Daoy (cell line): ENCODE data around the gene FCHSD2. TPM values are rescaled to one million over a fixed set of nuclear protein-coding genes. Genes with fewer than 3 reads are reported as not detected.
"Not testable (repeated sequence)": the region's sequence is repeated elsewhere in the genome, so short reads cannot be mapped to it uniquely, and the experiment has no call there.

Experiments used
- DNase-seq: peaks from one replicate; pipeline ENCODE4 v3.0.0-alpha.2; 2015; ENCODE audit warnings: low read depth
- total RNA-seq: library from RNA; depleted of rRNA; stranded (reverse); fragments of >200 nt; shearing (Covaris generic); gene quantifications from 2 replicates; pipeline ENCODE4 v1.2.3, GENCODE V29; 2014

FCHSD2 gene
- total RNA-seq, 1 experiment from 2014 or later = 4.8 TPM

- DNase-seq = no peak
Measured at GRCh38 chr11:72875736-72876135, 266.4 kb downstream of the FCHSD2 start.

GRCh38 chr11:72872012-72872411 is 270.1 kb downstream of the FCHSD2 start:
- DNase-seq = no peak

GRCh38 chr11:72871119-72871518 is 271.0 kb downstream of the FCHSD2 start:
- DNase-seq = no peak

- DNase-seq = no peak
Measured at GRCh38 chr11:72869831-72870230, 272.3 kb downstream of the FCHSD2 start.

- no peak for DNase-seq
Measured at GRCh38 chr11:72867970-72868369, 274.1 kb downstream of the FCHSD2 start.

- DNase-seq = no peak
Measured at GRCh38 chr11:72864702-72865655, 277.1 kb downstream of the FCHSD2 start.

- DNase-seq = no peak
Measured at GRCh38 chr11:72863916-72864315, 278.2 kb downstream of the FCHSD2 start.

- DNase-seq = no peak
Measured at GRCh38 chr11:72863091-72863490, 279.0 kb downstream of the FCHSD2 start.

- DNase-seq = no peak
Measured at GRCh38 chr11:72860592-72860991, 281.5 kb downstream of the FCHSD2 start.

GRCh38 chr11:72860010-72860409 is 282.1 kb downstream of the FCHSD2 start:
- DNase-seq = no peak

- DNase-seq = no peak
Measured at GRCh38 chr11:72859126-72859525, 283.0 kb downstream of the FCHSD2 start.

- DNase-seq = not testable (repeated sequence)
Measured at GRCh38 chr11:72858267-72858666, 283.9 kb downstream of the FCHSD2 start.

- no peak for DNase-seq
Measured at GRCh38 chr11:72856551-72857345, 285.4 kb downstream of the FCHSD2 start.

- no peak for DNase-seq
Measured at GRCh38 chr11:72856065-72856464, 286.1 kb downstream of the FCHSD2 start.

- DNase-seq = no peak
Measured at GRCh38 chr11:72851726-72852125, 290.4 kb downstream of the FCHSD2 start.

- DNase-seq = no peak
Measured at GRCh38 chr11:72850832-72851231, 291.3 kb downstream of the FCHSD2 start.

- no peak for DNase-seq
Measured at GRCh38 chr11:72848846-72849466, 293.2 kb downstream of the FCHSD2 start.

GRCh38 chr11:72844356-72844755 is 297.8 kb downstream of the FCHSD2 start:
- no peak for DNase-seq

GRCh38 chr11:72842653-72843330 is 299.3 kb downstream of the FCHSD2 start:
- DNase-seq = no peak

- no peak for DNase-seq
Measured at GRCh38 chr11:72842126-72842525, 300.0 kb downstream of the FCHSD2 start.

GRCh38 chr11:72841397-72841796 is 300.7 kb downstream of the FCHSD2 start:
- no peak for DNase-seq

GRCh38 chr11:72840780-72841179 is 301.3 kb downstream of the FCHSD2 start:
- DNase-seq = no peak
